HG03095 (cell line): ENCODE results near the gene CCDC92.
"Not testable (repeated sequence)": the region's sequence is repeated elsewhere in the genome, so short reads cannot be mapped to it uniquely, and the experiment has no call there.

Experiments
- ATAC-seq: cut with Tn5 transposase; IDR thresholded peaks from one replicate; pipeline ENCODE4 v1.9.1; 2021; ENCODE audit warnings: moderate library complexity; ENCODE audit not compliant: unreplicated experiment

The CCDC92 gene

DNA sequence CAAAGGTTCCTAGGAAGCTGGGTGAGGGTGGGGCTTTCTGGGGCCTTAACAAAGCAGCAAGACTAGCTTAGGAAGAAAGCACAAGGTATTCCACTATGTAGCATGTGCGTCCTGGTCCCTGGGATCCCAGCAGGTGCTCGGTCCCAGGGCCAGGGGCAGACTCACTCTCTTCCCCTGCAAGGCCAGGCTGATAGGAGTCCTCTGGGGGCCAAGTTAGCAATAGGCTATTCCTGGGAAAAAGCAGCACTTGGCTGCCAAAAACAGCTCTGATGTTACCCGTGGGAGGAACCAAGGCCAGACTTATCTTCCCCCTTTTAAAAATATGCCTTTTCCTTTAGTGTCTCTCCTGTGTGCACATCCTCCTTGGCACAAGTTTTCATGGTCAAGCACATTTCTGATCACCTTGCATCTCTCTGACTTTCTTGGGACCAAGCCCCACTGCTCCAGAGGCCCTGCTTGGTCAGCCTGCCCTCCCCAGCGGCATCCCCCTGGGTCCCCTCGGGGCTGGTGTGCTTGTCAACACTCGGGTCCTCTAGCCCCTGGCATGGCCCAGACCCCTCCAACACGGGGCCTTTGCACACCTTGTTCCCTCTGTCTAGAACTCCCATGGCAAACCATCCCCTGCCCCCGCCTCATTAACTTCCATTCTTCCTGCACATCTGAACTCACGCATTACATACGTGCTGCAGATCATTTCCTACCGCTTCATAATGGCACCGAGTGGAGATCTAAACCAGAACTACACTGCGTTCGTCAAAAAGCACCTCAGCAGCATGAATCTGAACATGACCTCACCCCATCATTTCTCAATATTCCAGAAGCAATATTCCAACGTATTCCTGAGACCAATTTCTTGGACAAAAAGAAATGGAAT lies 21.9 kb downstream of the CCDC92 start:
- ATAC-seq = no peak

DNA sequence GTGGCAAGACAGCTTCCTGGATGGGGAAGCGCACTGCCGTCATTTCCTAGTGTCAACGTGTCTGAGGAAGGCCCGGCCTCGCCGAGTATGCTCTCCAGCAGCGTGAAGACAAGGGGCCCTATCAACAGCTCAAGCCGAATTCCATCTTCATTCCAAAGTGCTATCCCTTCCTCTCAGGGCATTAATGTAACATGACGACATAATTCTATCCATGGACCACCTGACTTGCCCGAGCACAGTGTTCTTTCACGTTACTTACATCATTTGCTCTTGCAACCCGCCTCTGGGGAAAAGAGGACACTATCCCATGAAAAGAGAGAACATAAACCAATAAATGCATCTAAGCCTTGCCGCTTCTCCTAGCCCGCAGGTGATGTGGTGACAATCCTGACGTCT lies 22.9 kb downstream of the CCDC92 start:
- ATAC-seq = no peak

DNA sequence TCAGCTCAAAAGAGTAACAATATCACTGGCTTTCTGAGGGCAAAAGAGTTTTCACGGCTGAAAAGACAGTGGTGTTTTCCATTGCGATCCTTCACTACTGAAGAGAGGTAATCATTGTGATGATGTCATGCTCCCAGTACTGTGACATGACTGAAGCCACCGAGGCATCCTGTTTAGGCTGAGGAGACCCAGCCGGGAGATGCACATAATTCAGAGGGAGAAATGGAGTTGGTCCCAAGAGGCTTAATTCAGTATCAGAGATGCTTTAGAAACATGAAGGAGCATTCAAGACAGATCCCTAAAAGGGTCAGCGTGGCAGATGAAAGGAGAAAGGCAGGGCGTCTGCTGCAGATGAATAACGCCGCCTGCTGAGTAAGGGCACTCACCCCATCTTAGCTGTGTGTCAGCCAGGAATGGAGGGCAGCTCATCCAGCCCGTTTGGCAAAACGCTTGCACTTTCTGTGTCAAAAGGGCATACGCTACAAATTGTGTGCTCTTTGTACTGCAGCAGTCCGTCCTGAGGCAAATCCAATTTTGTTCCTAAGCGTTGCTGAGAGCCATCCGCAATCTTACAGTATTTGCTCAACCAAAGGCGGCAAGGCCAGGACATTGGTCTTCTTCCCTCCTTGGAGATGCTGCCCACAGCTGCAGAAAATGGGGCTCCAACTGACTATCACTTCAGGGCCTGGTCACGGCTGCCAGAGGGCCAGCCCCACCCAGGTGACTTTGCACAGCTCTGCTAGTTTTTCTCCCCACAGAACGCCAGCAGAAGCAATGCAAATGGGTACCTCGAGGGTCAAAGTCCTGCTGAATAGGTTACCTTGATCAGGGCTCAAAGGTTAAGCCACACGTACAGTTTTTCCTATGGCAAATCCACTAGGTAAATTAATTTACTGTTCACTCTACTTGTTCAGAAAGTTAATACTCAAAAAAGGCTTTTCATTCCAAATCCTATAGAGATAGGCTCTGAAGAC lies 23.5 kb downstream of the CCDC92 start:
- ATAC-seq = no peak

DNA sequence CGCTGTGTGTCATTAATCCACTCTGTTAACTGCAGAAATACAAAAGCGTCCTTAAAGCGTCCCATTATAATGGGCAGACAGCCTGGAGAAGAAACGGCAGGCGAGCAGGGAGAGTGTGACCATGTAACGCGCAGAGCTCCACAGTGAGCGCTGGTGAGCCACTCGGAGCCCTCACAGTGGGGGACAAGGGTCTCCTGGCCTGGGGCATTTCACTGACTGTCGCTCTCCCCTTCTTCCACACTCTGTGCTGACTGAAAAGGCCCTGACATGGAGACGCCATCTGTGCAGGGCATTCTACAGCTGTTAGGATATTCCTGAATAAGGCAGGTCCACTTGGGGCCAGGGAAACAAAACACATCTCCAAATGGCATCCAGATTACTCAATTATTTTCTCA lies 24.2 kb downstream of the CCDC92 start:
- no peak for ATAC-seq

DNA sequence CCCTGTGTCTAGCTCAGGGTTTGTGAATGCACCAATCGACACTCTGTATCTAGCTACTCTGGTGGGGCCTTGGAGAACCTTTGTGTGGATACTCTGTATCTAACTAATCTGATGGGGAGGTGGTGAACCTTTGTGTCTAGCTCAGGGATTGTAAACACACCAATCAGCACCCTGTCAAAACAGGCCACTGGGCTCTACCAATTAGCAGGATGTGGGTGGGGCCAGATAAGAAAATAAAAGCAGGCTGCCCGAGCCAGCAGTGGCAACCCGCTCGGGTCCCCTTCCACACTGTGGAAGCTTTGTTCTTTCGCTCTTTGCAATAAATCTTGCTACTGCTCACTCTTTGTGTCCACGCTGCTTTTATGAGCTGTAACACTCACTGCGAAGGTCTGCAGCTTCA lies 25.1 kb downstream of the CCDC92 start:
- ATAC-seq = not testable (repeated sequence)

DNA sequence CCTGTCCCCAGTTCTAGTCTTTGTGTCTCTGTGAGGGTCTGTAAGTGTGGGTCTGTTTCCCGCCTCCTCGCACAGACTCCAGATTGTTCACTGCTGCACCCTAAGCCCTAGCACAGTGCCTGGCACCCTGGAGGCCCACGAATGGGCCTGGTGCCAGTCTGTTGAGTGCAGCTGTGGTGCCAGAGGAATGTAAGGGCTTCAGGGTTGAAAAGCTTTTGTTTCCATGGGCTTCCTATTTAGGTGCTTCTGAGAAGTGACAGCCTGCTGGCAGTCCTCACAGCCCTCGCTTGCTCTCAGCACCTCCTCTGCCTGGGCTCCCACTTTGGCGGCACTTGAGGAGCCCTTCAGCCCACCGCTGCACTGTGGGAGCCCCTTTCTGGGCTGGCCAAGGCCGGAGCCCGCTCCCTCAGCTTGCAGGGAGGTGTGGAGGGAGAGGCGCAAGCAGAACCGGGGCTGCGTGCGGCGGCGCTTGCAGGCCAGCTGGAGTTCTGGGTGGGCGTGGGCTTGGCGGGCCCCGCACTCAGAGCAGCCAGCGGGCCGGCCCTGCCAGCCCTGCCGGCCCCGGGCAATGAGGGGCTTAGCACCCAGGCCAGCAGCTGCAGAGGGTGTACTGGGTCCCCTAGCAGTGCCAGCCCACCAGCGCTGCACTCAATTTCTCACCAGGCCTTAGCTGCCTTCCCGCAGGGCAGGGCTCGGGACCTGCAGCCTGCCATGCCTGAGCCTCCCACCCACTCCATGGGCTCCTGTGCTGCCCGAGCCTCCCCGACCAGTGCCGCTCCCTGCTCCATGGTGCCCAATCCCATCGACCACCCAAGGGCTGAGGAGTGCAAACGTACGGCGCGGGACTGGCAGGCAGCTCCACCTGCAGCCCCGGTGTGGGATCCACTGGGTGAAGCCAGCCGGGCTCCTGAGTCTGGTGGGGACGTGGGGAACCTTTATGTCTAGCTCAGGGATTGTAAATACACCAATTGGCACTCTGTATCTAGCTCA lies 25.8 kb downstream of the CCDC92 start:
- not testable (repeated sequence) for ATAC-seq

DNA sequence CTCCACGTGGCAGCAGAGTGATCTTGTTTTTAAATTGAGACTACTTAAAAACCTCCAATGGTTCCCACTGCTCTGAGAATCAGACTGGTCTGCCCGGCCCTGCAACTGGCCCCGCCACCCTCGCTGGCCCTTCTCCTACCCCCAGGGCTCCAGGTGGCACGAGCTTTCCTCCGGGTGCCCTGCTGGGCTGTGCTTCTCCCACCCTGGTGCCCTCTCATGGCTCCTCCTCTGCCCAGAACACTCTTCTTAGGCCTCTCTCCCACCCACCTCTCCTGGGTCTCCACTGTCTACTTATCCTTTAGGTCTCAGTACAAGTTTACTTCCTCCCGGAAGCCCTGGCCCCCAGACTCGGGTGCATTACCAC lies 26.5 kb downstream of the CCDC92 start:
- ATAC-seq = no peak

DNA sequence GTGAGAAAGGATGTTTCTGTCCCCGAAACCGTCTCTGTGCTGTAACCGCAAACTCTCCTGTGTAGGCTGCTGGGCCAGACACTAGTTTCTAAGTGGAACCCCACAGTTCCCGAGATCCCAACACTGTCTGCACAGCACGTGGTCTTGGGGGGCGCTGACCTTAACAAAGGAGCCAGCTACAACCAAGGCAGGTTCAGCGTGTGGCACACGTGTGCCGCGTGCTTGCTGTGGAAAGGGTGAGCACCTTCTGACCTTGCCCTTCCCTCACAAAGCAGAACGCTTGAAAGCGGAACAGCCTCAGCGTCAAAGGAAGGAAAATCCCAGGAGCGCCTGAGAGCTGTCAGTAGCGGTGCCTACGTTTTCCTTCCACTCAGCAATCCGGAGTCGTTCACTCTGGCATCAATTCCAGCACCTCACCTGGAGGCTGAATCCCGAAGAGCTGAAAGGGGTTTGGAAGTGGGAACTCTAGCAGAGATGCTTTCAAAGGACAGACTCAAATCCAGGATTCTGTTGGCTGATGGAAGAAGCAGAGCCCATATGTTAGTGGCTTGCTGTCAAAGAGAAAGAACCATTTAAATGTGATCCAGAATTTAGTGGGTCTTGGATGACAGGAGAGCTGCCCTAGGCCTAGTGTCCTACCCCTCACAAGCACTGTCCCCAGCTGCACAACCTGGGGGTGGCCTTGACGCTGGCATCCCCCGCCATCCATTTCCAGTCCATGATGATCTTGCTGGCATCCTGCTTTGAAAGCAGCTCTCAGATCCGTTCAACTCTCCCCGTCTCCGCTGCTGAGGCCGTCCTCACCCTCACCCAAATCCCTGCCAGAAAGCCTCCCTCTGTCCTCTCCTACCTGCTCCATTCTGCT lies 27.1 kb downstream of the CCDC92 start:
- ATAC-seq = no peak

DNA sequence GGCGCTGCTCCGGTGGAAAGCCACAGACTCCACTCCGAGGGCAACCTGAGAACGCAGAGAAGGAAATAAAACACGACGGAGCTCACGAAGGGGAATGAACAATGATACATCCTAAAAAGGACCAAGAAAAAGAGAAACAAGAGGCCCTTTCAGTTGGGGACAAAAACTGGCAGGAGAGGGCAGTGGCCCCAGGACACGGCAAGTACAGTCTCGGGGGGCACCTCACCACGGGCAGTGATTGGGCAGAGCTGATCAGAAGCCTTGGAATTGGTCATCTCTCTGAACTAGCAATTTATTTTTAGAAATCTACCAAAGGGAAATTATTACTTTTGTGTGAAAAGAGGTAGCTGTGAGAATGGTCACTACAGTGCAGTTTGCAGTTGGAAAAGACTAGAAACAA lies 27.9 kb downstream of the CCDC92 start:
- ATAC-seq = no peak

DNA sequence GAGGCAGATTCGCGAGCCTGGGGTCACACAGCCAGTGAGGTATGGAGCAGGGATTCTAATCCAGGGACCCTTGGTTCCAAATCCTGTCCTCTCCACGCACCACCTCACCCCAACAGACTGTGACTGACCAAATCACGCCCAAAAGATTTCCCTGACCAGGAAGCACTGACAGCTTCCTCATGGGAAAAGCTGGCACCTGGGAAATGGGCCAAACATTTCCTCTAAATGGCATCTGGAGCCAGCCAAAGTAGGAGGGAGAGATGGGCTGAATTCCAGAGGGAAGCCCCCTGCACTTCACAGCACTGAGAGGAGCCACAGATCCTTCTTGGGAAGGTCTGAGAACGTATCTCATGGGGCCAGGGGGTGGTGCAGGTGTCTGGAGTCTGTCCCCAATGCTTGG lies 28.8 kb downstream of the CCDC92 start:
- no peak for ATAC-seq

DNA sequence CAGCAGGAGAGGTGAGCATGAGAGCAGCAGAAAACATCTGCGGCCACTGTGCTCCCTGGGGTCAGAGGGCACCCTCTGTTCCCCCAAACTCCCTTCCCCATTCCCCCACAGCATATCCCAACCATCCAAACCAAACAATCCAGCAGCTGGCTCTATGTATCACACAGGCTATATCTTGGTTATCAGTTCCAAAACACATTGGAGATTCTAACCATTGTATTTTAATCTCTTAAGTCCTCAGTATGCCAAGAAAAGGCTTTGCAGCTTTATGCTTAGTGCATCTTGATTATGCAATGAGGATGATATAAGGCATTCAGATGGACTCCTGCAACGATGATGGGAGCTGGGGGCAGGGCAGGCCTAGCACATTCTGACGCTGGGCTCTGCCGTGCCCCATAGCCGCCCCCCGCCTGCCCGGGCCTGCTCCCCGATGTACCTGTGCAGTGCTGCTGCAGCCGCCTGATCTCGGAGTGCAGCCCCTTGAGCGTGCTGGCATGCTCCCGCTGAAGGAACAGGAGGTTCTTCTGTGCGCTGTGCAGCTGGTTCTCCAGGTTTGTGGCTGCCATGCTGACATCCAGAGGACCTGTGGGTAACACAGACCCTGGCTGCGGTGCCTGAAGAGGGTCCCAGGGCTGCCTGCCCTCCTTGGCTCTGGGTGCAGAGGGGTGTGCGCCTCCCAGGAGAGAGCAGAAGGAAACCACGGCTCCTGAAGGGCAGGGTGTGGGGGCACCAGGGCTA lies 29.6 kb downstream of the CCDC92 start:
- no peak for ATAC-seq

DNA sequence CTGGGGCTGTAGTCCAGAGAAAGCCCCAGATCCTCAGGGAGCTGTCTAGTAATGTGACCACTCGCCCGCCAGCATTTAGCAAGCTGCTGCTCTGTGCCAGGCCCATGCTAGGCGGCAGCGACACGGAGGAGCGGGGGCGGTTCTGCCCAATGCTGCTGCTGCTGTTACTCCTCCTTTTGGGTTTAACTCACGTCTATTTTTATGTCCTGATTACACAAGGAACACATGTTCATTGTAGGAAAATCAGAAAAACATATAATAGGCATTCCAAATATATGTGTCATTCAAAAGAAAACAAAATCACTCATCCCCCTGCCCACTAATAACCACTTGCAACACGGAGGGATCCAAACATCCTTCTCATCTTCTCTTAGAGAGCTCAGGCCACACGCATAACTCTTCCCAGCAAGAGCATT lies 30.4 kb downstream of the CCDC92 start:
- no peak for ATAC-seq

DNA sequence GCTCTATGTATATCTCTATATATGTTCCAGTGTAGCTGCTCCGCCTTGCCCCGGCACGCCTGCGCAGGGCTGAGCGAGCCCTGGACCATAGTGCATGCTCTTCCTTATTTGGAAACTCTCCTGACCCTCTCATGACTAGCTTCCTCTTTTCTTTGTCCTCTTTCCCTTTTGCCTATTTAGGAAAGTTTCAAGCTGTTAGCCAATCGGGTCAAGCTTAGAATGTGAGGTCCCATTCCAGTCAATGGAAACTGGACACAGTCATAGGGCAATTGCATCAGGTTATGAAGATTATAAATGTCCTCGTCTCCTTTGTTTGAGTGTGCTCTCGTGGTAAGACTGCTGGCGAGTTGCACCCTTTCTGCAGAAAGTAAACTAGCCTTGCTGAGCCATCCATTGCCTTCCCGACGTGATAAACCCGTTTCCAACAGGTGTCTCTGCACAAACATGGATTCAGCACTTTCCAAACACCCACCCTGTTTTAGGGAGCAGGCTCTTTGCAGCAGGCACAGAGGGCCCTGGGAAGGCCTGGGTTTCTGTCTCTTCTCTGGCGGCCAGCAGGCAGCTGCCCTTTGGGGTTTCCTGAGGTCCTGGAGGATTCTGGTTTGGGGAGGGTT lies 30.9 kb downstream of the CCDC92 start:
- no peak for ATAC-seq

DNA sequence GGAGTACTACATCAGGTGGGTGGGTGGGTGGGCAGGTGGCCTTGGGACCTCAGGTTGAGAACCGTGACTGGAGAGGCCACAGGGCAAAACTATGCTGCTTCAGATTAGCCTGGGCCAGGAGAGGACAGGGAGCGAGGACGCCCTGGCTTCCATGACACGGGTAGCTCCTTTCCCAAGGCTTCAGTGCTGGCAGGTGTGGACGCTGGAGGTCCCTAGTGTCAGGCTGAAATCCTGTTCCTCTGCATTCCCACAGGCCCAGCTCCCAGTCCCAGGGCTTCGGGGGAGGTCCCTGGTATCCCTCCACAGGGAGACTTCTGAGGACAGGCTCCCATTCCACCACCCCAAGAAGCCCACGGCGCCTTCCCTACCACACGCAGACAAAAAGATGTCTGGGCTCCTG lies 31.6 kb downstream of the CCDC92 start:
- no peak for ATAC-seq

DNA sequence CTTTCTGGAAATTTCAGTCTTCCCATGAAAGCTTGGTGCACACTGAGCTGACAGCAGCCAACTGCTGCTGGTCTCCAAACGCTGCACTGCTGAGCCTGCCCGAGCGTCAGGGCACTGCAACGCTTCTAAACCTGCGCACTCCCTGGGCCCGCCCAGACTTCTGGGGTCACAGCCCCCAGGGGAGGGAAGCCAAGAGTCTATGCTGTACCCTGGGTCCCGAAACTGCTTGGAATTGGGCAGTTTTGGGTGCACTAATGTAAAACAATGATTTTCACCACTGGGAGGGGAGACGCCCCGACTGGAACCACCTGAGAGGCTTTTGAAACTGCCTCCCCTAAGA lies 32.0 kb downstream of the CCDC92 start:
- ATAC-seq = no peak

DNA sequence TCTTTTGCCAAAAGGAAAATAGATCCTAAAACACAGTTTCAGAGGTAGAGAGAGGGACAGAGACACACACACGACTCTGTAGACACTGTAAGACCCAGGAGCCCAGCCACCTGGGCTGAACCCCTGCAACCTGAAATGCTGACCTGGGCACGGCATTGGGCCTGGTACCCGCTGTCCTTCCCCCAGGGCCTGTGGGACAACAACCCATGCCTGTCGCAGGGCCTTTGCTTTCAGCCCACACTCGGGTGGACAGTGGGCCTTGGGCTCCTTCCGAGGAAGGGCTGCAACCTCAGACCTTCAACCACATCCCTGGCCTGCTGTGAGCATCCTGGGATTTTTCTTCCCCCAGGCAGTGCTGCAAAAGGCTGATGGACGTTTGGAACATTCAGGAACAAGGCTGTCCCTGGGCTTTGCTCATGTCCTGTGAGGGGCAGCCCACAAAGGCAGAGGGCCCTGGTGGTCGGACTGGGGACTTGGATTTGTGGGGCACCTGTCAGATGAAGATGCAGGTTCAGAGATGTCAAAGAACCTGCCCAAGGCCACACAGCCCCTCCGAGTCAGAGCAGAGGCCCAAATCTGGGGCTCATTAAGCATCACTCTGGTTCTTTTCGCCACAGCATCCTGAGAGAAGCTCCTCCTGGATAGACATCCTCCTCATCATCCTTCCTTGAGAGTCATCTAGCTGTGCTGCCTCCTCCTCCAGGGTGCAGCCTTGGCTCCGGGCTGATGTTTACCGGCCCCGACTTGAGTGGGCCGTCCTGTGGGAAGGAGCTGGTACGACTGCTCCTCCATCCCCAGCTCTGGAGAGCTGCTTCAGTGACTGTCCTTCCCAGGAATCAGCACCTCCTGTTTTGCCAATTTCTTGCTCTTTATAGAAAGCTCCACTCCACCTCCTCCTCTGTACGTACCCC lies 32.7 kb downstream of the CCDC92 start:
- no peak for ATAC-seq

DNA sequence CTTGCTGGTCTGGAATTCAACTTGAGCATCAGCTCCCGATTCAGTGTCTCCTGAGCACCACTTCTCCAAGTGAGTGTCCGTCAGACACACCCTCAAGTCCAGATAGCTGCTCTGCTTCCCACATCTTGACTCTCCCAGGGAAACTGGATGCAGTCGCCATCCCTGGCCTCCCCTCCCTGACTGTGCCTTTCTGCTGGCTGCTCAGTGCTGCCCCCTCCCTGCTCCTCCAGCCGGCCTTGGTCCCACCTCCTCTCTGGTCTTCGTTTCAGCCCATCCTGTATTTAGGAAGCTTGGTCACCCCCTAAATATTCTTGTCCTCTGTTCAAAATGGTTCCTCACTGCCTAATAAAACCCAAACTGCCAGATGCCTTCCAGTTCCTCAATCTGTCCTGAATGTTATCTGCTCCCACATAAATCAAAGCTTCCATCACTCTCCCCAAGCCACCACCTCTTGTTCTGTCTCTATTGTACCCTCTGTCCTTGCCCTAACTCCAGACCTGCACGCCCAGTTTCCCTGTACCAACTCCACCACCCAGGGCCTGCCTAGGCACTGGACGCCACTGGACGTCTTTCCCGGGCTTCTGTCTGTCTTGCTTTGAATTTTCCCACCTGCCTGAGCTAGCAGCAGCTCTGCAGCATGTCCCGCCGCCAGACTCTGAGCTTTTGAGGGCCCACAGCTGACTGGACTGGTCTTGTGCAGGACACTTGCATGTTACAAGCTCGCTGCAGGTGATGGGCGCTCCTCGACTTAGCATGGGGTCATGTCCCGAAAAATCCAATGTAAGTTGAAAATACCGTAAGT lies 33.8 kb downstream of the CCDC92 start:
- no peak for ATAC-seq
